Testis (tissue), 2 donors: ENCODE results near the gene DNAH6.

Experiments
- CTCF ChIP-seq, 3 experiments: fragments of 450-650 bp in 2 of 3; fragments of 200-600 bp in 1 of 3; sonication (generic) in 1 of 3; IDR thresholded peaks; one replicate each; pipeline ENCODE4 v1.5.1; 2016 to 2019; ENCODE audit warnings: antibody characterized with exemption in 3 of 3, mild to moderate bottlenecking in 2 of 3, moderate library complexity in 1 of 3
- POLR2A ChIP-seq: fragments of 450-650 bp; IDR thresholded peaks from one replicate; pipeline ENCODE4 v1.6.1; 2017; ENCODE audit warnings: antibody characterized with exemption, mild to moderate bottlenecking, moderate library complexity

- TF ChIP-seq CTCF (IDR thresholded peaks at IDR 0.05) (no peak), POLR2A (no peak)
Observed at GRCh38 chr2:84755096-84755495, 238.8 kb downstream of the DNAH6 start.
